RWPE1 (cell line): ENCODE measurements around the gene CYP3A7.
"Not testable (repeated sequence)": the region's sequence is repeated elsewhere in the genome, so short reads cannot be mapped to it uniquely, and the experiment has no call there.

ENCODE experiments used
- CTCF ChIA-PET: fragments of 350-600 bp; sonication (Branson Sonifier 250); formaldehyde crosslinking; extraction: SDS; loops from one replicate; lab custom pipeline; 2021; lab: Yijun Ruan, JAX
- POLR2A ChIA-PET: fragments of 400-600 bp; formaldehyde crosslinking; extraction: SDS; loops from one replicate; lab custom pipeline; 2020; ENCODE audit warnings: antibody characterized with exemption; ENCODE audit not compliant: low non-redundant PET; lab: Yijun Ruan, JAX
- DNase-seq: peaks from one replicate; pipeline ENCODE4 v3.0.0; 2012; ENCODE audit warnings: low spot score
- H3K27ac ChIP-seq: fragments of 450-650 bp; 2 replicates; pipeline ENCODE4 v1.5.1; 2017
- CTCF ChIP-seq: fragments of 450-650 bp; conservative IDR thresholded peaks from 2 replicates; pipeline ENCODE4 v1.5.1; 2017; ENCODE audit warnings: low read depth, mild to moderate bottlenecking

The CYP3A7 gene

GRCh38 chr7:99734987-99735386, at the start of gene CYP3A7:
Gene CYP3A7 (minus strand): TSS chr7:99735196. CDS start chr7:99735093, 103 bp downstream.
- POLR2A ChIA-PET, result no interaction called here
- TF ChIP-seq CTCF, result no peak
- 0 out of 2 replicates have a peak within 1 kb of the TSS, but pooled peaks have one; percentile 5 for H3K27ac ChIP-seq
- DNase-seq, result no peak
- CTCF ChIA-PET, result interaction anchor here (0.7 kb wide), 1 partner anchor 255 kb away, joined by 3 read pairs; no protein-coding TSS in a partner anchor

DNA sequence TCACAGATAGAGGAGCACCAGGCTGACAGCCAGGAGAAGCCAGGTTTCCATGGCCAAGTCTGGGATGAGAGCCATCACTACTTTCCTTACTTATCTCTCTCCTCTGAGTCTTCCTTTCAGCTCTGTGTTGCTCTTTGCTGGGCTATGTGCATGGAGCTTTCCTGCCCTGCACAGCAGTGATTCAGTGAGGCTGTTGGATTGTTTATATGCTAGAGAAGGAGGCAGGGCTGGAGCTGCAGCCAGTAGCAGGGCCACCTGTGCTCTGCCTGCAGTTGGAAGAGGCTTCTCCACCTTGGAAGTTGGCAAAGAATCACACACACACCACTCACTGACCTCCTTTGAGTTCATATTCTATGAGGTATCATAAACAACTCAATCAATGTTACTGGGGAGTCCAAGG, 49.0 kb upstream of the CYP3A7 start, which contains the start of gene CYP3A4:
Gene CYP3A4, minus strand, starts transcription at position 178 of the 400 bp plus-strand sequence. Its CDS starts 103 bp downstream, at position 75.
- ChIA-PET POLR2A (no interaction called here), CTCF (no interaction called here)
- TF ChIP-seq CTCF, result no peak
- DNase-seq, result no peak
- H3K27ac ChIP-seq, result no peak within 1 kb of the TSS

GRCh38 chr7:99782012-99782953, 47.3 kb upstream of the CYP3A7 start:
- POLR2A ChIA-PET, result no interaction called here
- no peak overlapping the region for H3K27ac ChIP-seq
- CTCF ChIA-PET, result interaction anchor here (0.7 kb wide), 1 partner anchor 285 kb away, joined by 3 read pairs; no protein-coding TSS in a partner anchor
- no peak for TF ChIP-seq CTCF
- DNase-seq, result no peak

GRCh38 chr7:99780588-99780987, 45.6 kb upstream of the CYP3A7 start:
- ChIA-PET CTCF (no interaction called here), POLR2A (no interaction called here)
- no peak overlapping the region for H3K27ac ChIP-seq
- DNase-seq, result no peak
- no peak for TF ChIP-seq CTCF

- ChIA-PET POLR2A (no interaction called here), CTCF (no interaction called here)
- DNase-seq, result no peak
- H3K27ac ChIP-seq, result no peak overlapping the region
- TF ChIP-seq CTCF, result no peak
Observed at GRCh38 chr7:99779949-99780348, 45.0 kb upstream of the CYP3A7 start.

DNA sequence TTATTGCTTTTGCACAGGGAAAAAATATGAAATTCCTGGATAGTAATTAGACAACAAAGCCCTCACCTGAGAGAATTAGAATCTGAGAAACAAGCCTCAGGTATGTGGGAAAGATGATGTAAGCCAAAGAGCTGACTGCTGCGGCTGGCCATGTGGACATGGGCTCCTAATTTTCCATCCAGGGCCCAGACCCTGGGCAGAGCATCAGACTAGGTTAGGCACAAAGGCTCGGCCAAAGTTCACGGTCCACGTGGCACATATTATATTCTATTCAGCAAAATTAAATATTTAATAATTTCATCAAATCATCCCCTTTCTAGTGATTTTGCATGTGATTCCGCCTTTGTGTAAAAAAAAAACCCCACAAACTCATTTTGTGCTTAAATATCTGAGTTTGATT, 43.9 kb upstream of the CYP3A7 start:
- POLR2A ChIA-PET, result no interaction called here
- TF ChIP-seq CTCF, result no peak
- no peak overlapping the region for H3K27ac ChIP-seq
- CTCF ChIA-PET, result no interaction called here
- no peak for DNase-seq

DNA sequence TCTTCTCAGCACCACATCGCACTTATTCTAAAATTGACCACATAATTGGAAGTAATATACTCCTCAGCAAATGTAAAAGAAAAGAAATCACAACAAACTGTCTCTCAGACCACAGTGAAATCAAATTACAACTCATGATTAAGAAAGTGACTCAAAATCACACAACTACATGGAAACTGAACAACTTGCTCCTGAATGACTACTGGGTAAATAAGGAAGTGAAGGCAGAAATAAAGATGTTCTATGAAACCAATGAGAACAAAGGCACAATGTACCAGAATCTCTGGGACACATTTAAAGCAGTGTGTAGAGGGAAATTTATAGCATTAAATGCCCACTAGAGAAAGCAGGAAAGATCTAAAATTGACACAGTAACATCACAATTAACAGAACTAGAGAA, 38.4 kb upstream of the CYP3A7 start:
- DNase-seq, POLR2A ChIA-PET, H3K27ac ChIP-seq: not testable (repeated sequence)
- CTCF ChIA-PET, result interaction anchor here (0.6 kb wide), 1 partner anchor 13 kb away, joined by 3 read pairs; no protein-coding TSS in a partner anchor
